ENCODE results near the gene MAGEB17.

DNA sequence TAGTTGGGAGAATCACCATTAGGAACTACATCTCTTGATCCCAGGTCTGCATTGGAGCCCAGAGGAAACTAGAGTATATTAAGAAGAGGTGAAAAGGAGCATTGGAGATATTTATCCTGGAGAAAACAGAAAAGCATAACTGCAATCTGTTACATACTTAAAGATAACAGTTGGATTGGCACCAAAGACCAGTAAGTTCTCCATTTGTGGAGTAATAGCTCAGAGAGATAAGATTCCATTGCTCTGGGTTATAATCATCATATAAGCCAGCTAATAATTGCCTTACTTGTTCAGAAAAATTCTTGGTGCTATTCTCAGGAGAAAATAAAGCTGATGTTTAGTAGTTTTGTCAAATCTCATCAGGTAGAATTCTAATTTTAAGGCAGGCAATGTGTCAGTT, 23.3 kb upstream of the MAGEB17 start:
- TF ChIP-seq, protein P1, sequence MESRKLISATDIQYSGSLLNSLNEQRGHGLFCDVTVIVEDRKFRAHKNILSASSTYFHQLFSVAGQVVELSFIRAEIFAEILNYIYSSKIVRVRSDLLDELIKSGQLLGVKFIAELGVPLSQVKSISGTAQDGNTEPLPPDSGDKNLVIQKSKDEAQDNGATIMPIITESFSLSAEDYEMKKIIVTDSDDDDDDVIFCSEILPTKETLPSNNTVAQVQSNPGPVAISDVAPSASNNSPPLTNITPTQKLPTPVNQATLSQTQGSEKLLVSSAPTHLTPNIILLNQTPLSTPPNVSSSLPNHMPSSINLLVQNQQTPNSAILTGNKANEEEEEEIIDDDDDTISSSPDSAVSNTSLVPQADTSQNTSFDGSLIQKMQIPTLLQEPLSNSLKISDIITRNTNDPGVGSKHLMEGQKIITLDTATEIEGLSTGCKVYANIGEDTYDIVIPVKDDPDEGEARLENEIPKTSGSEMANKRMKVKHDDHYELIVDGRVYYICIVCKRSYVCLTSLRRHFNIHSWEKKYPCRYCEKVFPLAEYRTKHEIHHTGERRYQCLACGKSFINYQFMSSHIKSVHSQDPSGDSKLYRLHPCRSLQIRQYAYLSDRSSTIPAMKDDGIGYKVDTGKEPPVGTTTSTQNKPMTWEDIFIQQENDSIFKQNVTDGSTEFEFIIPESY (IDR thresholded peaks at IDR 0.05; ENCODE audit: extremely low read depth, insufficient replicate concordance, low read length) = no peak
- TF ChIP-seq, protein P2, sequence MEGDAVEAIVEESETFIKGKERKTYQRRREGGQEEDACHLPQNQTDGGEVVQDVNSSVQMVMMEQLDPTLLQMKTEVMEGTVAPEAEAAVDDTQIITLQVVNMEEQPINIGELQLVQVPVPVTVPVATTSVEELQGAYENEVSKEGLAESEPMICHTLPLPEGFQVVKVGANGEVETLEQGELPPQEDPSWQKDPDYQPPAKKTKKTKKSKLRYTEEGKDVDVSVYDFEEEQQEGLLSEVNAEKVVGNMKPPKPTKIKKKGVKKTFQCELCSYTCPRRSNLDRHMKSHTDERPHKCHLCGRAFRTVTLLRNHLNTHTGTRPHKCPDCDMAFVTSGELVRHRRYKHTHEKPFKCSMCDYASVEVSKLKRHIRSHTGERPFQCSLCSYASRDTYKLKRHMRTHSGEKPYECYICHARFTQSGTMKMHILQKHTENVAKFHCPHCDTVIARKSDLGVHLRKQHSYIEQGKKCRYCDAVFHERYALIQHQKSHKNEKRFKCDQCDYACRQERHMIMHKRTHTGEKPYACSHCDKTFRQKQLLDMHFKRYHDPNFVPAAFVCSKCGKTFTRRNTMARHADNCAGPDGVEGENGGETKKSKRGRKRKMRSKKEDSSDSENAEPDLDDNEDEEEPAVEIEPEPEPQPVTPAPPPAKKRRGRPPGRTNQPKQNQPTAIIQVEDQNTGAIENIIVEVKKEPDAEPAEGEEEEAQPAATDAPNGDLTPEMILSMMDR (IDR thresholded peaks at IDR 0.05 in 2 of 3, conservative IDR thresholded peaks at IDR 0.05 in 1 of 3; ENCODE audit: borderline replicate concordance in 1 of 3, insufficient read depth in 1 of 3, low read depth in 2 of 3, low read length in 2 of 3) = no peak
- no peak for TF ChIP-seq YY1 (IDR thresholded peaks at IDR 0.05; ENCODE audit: extremely low read depth, insufficient replicate concordance, low read depth, low read length)
- TF ChIP-seq, protein P3, sequence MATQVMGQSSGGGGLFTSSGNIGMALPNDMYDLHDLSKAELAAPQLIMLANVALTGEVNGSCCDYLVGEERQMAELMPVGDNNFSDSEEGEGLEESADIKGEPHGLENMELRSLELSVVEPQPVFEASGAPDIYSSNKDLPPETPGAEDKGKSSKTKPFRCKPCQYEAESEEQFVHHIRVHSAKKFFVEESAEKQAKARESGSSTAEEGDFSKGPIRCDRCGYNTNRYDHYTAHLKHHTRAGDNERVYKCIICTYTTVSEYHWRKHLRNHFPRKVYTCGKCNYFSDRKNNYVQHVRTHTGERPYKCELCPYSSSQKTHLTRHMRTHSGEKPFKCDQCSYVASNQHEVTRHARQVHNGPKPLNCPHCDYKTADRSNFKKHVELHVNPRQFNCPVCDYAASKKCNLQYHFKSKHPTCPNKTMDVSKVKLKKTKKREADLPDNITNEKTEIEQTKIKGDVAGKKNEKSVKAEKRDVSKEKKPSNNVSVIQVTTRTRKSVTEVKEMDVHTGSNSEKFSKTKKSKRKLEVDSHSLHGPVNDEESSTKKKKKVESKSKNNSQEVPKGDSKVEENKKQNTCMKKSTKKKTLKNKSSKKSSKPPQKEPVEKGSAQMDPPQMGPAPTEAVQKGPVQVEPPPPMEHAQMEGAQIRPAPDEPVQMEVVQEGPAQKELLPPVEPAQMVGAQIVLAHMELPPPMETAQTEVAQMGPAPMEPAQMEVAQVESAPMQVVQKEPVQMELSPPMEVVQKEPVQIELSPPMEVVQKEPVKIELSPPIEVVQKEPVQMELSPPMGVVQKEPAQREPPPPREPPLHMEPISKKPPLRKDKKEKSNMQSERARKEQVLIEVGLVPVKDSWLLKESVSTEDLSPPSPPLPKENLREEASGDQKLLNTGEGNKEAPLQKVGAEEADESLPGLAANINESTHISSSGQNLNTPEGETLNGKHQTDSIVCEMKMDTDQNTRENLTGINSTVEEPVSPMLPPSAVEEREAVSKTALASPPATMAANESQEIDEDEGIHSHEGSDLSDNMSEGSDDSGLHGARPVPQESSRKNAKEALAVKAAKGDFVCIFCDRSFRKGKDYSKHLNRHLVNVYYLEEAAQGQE (IDR thresholded peaks at IDR 0.05; ENCODE audit: low read depth) = no peak
- no peak for TF ChIP-seq ZFX (IDR thresholded peaks at IDR 0.05)

Measured in HCT116 (cell line).